UCSD-AML1 (cell line): ENCODE data around the gene EIF5.

Experiments
- DNase-seq: peaks from one replicate; lab custom pipeline; 2025; ENCODE audit not compliant: unreplicated experiment; lab: John Stamatoyannopoulos, UW

Gene EIF5

GRCh38 chr14:103392106-103392505 lies 58.1 kb downstream of the EIF5 start:
- DNase-seq: no peak

- no peak for DNase-seq
Observed at GRCh38 chr14:103392572-103392971, 58.5 kb downstream of the EIF5 start.

GRCh38 chr14:103393070-103393469 lies 59.0 kb downstream of the EIF5 start:
- DNase-seq: no peak

- no peak for DNase-seq
Observed at GRCh38 chr14:103393676-103394626, 59.9 kb downstream of the EIF5 start.
